Hypothalamus (tissue), 51 donors: Measurements from ENCODE around the gene DNM2.
"Not testable (repeated sequence)": the region's sequence is repeated elsewhere in the genome, so short reads cannot be mapped to it uniquely, and the experiment has no call there.

Source experiments
- DNase-seq, 51 donors: peaks; one replicate each; lab custom pipeline; 2025; lab: John Stamatoyannopoulos, UW

Gene DNM2

DNA sequence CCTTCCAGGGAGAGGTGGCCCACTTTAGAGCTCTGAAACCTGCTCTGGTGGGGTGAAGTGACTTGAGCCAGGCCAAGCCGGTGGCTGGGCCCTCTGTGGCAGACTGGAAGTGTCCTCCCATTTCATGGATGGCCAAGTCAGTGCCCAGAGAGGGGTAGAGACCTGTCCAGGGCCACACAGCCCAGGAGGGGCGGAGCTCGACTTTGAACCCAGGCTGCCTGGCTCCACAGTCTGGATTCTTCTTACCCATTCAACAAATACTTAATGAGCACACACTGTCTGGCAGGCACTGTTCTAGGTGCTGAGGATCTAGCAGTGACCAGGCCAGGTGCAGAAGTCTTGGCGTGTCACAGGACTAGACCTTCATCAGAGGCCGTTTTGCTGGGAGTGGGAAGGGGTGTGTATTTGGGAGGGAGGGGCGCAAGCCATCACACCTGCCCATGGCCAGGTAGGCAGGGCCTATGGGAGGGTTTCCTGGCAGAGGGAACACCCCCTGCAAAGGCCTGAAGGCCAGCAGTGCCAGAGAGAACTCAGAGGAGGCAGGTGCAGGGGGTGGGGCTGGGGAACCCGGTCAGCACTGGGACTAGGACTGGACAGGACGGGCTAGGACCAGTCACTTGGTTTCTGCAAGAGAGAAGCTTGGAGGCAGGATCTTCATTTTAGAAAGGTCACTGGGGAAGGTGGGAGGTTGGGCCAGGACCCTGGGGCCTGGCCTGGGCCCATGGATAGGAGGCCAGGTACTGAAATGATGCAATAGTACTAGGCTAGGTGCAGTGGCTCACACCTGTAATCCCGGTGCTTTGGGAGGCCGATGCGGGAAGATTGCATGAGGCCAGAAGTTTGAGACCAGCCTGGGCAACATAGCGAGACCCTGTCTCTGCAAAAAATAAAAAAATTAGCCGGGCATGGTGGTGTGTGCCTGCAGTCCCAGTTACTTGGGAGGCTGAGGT is 31.8 kb downstream of the DNM2 start:
- DNase-seq = no peak

DNA sequence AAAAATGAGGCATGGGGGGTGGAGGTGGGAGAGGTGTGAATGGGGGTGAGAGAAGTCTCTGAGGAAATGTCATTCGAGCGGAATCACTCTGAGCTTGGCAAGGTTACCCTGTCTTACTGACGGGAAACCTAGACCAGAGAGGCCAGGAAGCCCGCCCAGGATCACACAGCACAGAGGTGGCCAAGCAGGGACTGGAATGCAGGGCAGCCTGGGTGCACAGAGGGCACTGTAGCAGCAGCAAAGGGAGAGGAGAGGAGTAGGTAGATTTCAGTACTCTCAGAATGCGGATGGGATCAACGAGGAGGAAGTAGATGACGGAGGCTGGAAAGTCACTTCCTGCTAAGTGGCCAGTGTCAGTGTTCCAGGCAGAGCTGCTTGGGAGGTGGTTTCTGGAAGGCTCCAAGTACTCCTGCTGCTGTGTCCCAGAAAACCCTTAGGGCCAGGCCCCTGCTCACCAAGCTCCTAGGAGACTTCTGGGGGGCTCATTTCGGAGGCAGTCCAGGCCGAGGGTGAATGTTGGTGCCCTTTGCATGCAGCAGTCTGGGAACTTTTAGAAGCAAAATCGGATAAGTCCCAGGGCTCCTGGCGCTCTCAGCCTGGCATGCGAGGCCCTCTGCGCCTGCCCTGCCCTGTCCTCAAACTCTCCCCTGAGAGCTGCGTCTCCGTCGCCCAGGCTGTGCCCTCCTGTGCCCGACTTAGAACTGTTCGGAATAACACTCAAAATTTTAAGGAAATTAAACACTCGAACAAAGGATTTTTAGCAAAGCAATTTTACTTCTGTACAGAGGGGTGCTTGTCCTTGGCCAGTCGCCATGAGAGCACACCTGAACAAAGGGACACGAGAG is 33.5 kb downstream of the DNM2 start:
- peak in 17 of 51 donors; percentile 6 to 67 (median 34) for DNase-seq

DNA sequence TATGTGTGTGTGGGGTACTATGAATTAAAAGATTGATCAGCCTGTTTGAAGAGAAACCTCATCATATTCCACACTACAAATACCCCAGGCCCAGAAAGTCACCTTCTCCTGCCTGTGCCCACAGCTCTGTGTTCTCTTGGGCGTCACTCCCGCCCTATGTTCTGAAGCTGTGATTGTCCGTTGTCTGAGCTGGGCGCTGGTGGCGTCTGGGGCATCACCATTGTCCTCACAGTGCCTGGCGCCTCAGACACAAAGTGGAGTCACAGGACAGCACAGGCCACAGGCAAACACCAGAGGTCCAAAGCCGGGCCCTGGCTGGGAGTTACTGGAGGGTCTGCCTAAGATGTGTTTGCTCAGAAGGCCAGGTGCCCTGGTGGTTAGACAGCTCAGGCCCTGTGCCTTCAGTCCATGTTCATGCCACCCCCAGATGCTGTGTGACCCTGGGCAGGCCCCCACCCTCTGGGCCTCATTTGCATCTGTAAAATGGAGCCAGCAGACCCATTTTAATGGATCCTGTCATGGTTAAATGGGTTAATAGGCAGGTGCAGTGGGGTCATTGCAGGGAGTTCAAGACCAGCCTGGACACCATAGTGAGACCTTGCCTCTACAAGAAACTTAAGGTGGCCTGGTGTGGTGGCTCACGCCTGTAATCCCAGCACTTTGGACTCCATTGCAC is 34.5 kb downstream of the DNM2 start:
- DNase-seq = peak in 44 of 51 donors; percentile 7 to 93 (median 72)

DNA sequence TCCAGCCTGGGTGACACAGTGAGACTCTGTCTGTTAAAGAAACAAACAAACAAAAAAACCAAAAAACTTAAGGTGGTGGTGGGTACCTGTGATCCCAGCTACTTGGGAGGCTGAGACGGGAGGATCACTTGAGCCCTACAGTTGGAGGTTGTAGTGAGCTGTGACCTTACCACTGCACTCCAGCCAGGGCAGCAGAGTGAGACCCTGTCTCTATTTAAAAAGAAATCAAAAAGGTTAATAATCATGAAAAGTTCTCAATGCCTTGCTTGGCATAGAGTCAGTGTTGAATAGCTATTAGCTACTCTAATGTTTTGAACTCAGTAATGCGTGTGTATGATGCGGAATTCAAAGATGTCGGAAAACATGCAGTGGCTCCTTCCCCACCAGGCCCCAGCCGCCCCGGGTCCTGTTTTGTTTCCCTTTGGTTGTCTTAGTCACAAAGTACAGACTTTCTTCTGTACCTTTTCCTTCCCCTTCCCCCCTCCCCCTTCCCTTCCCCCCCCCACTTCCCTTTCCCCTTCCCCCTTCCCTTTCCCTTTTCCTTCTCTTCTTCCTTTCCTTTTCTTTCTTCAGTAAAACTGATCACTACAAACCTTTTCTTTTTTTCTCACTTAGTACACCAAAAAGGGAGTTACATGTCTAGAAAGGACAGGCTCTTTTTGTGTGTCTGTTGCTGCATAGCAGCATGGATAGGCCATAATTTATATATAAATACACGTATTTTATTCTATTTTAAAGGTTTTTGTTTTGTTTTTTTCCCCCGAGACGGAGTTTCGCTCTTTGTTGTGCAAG is 35.2 kb downstream of the DNM2 start:
- no peak for DNase-seq

DNA sequence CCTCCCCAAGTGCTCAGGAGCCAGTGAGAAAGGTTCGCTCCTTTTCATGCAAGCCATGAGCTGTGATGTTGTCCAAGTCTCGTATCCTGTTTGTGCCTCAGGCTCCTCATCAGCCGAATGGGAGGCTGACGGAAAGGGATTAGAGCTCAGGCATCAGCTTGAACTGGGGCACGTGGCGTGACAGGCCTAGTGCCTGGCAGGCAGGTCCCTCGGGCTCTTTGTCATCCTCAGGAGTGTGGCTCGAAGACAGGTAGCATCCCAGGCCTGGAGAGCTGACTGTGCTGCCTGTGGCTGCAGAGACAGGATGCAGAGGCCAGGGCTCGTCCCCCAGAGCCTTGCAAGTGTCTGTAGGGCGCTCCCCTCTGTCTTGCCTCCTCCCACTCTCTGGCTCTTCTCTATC is 38.5 kb downstream of the DNM2 start:
- DNase-seq = no peak

DNA sequence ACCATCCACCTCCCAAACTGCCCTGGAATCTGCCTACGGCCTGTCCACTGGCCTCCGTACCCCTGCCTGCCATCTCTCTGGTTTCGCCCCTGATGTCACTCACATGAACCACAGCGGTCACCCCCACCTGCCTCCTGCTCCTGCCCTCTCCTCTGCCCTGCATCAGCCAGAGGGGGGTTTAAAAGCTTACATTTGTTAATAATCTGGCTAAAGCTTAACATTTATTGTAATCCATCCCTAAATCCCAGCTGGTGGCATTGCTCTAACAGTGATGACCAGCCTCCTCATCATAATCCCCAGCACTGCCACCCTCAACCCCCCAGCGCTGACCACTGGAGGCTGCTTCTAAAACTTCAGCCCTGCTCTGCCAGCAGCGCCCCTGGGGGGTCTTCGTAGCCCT is 38.9 kb downstream of the DNM2 start:
- DNase-seq = no peak

DNA sequence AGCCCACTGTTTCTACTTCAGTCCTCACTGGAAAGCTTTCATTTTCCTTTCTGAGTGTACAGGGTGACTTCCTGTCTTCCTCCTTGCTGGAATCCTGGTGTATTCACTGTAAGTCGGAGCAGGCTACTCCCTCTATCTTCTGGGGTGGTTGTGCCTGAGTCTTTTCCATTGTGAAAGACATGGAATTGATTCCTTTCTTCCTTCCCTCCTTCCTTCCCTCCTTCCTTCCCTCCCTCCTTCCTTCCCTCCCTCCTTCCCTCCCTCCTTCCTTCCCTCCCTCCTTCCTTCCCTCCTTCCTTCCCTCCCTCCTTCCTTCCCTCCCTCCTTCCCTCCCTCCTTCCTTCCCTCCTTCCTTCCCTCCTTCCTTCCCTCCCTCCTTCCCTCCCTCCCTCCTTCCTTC is 40.2 kb downstream of the DNM2 start:
- DNase-seq = not testable (repeated sequence)

DNA sequence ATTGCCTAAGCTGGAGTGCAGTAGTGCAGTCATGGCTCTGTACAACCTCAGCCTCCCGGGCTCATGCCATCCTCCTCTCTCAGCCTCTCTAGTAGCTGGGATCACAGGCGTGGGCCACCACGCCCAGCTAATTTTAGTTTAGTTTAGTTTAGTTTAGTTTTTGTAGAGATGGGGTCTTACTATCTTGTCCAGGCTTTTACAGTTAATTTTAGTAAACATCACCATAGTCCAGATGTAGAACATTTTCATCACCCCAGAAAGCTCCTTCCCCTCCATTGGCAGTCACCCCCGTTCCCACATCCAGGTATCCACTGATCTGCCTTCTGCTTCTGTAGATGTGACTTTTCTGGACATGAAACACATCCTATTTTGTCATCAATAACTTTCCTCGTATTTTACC is 41.1 kb downstream of the DNM2 start:
- DNase-seq = no peak

DNA sequence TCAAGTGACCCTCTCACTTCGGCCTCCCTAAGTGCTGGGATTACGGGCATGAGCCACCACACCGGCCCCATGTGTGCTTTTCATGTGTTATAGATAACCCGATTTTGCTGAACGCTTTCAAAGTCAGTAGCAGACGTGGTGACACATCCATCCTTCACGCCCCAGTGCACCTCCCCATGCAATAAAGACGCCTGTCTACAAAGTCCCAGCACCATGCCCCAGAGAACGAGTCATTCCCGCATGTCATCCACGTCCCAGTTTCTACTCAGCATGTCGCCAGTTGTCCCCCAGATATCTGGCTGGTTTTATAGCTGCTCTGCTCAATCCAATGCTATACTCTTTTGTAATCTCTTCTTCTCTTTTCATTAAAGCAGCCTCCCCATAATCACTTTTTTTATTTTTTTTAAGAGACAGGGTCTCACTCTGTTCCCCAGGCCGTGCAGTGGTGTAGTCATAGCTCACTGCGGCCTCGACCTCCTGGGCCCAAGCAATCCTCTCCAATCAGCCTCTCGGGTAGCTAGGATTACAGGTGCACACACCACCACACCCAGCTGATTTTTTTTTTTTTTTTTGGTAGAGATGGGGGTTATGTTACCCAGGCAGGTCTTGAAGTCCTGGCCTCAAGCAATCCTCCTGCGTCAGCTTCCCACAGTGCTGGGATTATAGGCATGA is 42.5 kb downstream of the DNM2 start:
- DNase-seq = peak in 1 of 51 donors; percentile 17

DNA sequence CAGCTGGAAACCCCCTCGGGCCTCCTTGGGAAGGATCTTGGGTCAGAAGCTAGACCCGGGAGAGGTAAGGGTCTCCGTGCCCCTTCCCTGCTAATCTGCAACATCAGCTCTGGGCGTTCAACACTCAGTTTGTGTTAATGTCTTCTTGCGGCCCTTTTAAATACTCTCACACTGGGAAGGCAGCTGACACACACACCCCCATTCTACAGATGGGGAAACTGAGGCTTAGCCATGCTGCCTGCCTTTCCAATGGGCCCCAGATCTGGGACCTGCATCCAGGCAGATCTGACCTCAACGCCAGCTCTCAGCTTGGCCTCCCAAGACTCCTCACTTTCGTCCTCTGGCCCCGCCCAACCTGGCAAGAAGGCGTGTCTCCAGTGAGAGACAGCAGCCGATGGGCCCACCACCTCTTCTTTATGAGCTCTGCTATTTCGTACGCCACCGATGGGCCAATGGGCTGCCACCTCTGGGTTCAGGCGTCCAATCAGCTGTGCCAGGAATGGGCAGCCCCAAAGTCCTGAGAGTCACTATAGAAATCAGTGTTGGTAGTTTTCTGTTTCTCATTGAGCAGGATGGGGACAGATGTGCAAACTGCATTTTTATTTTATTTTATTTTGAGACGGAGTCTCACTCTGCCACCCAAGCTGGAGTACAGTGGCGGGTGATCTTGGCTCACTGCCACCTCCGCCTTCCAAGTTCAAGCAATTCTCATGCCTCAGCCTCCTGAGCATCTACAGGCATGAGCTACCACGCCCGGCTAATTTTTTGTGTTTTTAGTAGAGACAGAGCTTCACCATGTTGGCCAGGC is 43.8 kb downstream of the DNM2 start:
- peak in 3 of 51 donors; percentile 14 to 44 (median 33) for DNase-seq

DNA sequence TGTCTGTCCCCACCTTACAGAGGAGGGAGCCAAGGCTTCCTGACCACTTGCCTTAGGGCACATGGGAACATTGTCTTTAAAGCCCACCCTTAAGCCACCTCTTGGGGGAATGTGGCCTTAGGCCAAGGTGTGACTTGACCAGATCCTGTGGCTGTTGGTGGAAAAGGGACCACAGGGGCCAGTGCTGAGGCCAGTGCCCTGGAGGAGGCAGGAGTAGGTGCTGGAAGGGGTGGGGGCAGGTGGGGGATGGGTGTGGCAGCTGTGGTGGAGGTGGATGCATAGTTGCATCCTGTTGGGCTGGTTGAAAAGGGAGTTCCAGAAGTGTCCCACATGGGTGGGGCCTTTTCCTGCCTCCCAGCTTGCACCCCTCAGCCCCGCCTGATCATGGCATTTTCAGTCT is 44.8 kb downstream of the DNM2 start:
- DNase-seq = no peak

DNA sequence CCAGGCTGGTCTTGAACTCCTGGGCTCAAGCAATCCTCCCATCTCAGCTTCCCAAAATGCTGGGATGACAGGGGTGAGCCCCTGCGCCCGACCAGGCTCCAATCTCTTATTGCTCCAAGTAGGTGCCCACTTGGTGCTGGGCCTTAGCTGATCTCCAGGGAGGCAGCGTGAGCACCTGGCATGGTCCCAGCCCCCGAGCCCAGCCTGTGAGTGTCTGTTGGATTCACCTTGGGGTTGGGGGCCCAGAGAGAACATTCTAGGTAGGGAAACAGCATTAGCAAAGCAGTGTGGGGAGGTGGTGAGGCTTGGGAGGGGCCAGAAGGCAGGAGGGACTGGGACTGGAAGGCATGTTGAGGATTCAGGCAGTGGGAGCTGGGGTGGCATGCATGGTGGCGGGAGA is 45.5 kb downstream of the DNM2 start:
- no peak for DNase-seq

DNA sequence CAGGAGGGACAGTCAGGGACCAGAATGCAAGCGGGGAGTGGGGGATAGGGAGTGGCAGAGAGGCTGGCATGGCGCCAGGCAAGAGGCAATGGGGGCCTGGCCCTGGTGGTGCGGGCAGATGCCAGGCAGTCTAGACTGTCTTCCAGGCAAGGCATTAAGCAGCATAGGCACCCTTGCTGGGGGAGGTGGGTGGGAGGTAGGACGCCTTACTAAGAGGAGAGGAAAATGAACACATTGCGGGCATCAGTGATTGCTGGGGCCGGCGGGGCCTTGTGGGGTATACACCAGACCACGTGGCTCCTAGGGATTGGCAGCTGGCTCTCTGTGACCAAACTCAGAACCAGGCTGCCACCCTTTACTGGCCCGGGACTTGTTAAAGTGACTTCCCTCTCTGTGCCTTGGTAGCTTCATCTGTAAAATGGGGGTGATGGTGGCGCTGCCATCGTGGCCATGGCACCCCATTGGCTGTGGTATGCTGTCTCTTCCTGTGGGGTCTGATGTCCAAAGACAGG is 46.0 kb downstream of the DNM2 start:
- no peak for DNase-seq

DNA sequence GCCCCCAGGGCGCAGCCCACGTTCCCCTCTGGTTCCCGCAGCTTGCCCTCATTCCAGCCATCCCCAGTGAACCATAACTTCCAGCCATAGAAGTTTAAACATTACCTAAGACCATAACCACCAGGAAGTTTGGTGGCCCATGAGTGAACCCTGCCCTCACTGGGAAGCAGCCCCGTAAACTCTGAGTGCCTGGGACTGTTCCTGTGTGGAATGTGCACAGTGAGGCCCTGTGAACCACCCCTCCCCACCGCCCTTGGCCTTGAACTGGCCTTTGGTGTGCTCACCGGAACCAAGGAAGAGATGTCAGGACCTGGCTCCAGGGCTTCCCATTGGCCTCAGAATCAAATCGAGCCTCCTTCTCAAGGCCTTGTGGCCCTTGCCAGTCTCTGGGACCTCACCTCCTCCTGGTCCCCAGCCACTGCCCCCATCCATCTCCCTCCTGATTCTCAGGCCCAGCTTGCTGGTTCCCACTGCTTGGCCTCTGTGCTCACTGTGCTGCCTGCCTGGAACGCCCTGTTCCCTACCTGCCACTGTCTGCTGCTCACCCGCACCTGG is 46.5 kb downstream of the DNM2 start:
- DNase-seq = no peak

DNA sequence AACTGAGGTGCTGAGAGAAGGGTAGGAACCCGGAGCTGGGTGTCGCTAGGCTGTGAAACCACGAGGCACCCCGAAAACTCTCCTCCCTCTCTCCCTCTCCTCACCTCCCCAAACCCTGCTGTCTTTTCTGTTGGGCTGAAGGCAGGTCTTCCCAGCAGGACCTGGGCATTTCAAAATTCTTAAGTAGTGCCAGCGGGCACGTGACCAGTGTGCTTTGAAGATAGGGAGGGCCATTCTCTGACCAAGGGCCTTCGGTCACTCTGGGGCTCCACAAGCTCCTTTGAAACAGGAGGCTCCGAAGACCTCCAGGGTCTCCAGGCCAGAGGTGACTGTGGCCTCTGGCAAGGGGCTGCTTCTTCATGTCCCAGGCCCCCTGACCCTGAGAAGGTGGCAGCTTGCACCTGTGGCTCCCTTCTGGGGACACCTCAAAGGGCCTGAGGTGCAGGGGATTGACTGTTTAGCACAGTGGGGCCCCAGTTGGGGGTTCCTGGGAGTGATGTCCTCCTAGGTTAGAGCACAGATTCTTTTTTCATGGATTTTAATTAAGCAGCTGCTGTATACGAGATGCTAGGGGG is 48.3 kb downstream of the DNM2 start:
- peak in 2 of 51 donors; percentile 10 to 31 for DNase-seq

DNA sequence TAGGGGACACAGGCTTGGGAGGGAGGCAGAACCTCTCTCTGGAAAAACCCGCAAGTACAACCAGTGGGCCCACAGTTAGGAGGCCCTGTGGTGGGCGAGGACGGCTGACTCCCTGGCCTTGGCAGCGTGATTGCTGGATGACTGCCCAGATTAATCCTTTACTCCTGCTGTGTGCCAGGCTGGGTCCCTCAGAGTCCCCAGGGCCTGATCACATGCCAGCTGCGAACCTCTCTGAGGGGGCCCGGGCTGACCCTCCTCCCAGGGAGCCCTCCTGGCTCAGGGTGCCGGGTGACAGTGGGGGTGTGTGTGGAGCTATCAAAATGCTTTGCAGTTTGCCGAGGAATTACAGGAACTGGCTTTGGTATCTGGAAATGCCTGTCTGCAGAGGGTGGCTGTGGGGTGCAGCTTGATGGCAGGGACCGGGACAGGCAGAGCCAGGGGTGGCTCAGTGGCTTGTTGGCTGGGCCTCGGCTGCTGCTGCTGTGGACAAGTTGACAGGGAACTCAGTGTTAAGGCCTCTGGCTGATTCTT is 48.9 kb downstream of the DNM2 start:
- peak in 31 of 51 donors; percentile 9 to 71 (median 47) for DNase-seq

DNA sequence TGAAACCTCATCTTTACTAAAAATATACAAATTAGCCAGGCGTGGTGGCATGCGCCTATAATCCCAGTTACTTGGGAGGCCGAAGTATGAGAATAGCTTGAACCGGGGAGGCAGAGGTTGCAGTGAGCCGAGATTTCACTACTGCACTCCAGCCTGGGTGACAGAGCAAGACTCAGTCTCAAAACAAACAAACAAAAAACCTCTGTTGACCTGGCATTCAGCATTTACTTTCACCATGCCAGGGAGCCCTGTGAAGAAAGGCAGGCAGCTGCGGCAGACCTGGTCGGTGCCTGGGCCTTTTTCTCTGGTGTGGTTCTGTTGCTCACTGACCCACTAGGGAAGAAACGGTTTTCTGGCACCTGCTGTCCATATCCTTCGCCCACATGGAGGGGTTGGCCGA is 49.8 kb downstream of the DNM2 start:
- DNase-seq = no peak

DNA sequence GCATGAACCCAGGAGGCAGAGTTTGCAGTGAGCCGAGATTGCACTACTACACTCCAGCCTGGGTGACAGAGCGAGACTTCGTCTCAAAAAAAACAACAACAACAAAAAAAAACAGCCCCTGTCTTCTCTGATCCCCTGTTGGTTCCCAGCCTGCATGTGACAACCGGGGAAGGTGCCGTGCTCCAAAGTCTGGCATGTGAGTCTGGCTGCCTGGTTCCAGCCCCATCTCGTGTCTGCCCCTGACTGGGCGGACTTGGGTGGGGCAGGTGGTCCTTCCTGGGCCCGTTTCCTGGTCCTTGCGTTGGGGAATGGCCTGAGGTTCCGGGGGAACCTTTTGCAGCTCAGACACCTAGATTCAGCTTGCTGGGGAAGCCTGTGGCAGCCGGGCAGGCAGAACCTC is 50.5 kb downstream of the DNM2 start:
- DNase-seq = peak in 1 of 51 donors; percentile 23
